Right ventricle myocardium superior (tissue), 1 donor: ENCODE measurements around the gene SFMBT1. TPM values are rescaled to one million over a fixed set of nuclear protein-coding genes. Genes with fewer than 3 reads are reported as not detected.

Experiments
- ATAC-seq: fragments of 200-7000 bp; cut with Tn5 transposase; one replicate; pipeline ENCODE4 v1.9.1; 2020; ENCODE audit warnings: mild to moderate bottlenecking; ENCODE audit not compliant: poor library complexity
- DNase-seq: peaks from one replicate; pipeline ENCODE4 v3.0.0-alpha.2; 2020
- intact Hi-C: fragments of 100-400 bp; cut with DNase I; formaldehyde crosslinking; loops from one replicate; pipeline ENCODE4 v1.11.2; 2022
- total RNA-seq: library from RNA; stranded (reverse); fragmentation: NEBNext Ultra II Directional; extraction: Animal tissue kit (Norgen Biotek cat#: 25700); gene quantifications from one replicate; pipeline ENCODE4 v1.2.1, GENCODE V29; 2021
- donor health status: DM: no; HTN: yes; CAD: no; lungs with severe emphysema.

The SFMBT1 gene
- total RNA-seq, 1 donor from 2014 or later = 15.7 TPM

DNA sequence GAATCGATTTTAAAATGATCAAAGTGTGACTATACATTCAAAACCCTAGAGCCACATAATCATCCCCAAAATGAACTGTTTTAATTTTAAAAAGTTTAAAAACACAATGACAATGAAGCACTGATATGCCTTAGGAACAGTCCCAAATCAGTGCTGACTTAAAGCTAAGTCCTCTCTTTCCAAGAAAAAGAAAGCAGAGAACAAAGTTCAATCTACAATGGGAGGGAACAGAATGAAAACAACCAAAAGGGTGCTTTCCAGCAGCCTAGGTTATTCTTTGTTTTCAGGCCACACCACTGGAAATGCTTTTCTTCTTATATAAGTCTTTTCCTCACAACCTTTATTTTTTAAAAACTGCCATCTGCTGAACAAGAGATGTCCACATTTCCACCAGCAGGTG is 141.3 kb downstream of the SFMBT1 start:
- intact Hi-C loops = no loop called here
- ATAC-seq = no peak
- no peak for DNase-seq

DNA sequence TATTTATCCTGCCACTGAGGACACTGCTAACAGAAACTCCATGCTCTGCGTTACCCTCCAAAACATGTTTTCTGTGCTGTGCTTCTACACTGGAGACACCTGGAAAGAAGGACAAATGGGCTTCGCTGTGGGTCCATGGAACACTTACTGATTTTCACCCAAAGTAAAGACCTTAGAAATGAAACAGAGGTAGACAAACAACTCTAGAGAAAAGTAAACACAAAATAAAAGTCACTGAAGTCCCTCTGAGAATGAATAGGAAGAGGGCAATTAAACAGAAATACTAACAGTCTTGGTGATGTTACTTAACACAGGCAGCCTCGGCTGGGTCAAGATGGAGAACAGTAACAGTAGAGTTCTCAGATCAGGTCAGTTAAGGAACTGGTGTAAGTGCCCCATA is 141.9 kb downstream of the SFMBT1 start:
- ATAC-seq (no peak), DNase-seq (no peak)
- intact Hi-C loops = no loop called here

DNA sequence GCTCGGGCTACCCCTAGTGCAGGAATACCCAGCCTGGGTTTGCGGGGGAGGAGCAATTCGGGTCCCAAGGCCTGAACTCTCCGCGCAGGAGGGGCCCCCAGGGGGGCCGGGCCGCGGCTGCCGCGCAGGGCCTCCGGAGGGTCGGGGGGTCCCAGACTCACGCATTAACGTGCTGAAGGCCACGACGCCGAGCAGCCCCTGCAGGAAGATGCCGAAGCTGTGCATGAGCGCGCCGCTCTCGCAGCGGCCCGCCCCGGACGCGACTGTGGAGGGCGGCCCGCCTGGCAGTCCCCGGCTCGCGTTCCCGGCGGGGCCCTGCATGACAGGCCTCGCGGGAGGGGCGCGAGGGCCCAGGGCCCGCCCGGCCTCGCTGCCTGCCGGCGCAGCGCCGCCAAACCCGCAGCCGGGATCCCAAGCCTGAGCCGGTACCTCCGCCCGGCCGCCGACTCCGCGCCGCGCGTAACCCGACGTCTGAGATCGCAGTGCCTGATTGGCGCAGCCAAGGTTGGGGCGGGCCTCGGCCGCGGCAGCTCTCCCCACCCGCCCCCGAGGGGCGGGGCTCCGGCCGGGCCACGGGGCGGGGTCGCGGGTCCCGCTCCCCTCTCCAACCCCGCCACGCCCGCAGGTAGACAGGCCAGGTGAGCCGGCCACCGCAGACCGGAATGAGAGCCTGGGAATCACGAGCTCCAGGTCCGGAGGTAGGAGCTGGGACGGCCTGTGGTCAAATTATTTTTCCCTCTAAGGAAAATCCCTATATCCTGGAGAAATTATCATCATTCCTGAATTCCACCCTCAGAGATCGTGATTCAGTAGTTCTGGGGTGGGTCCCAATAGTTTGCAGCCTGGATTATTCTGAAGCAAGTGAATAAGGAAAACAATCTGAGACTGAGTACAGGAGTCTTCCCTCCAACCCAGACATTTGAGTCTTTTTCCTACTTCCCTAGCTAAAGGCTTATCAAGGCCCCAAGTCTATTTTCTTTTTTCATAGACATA is 148.4 kb downstream of the SFMBT1 start, which contains the start of gene STIMATE:
Gene STIMATE, minus strand, starts transcription at position 419 of the 993 bp plus-strand sequence. Its CDS starts 98 bp downstream, at position 321.
- peak; percentile 99 for ATAC-seq
- peak; percentile 94 for DNase-seq
- intact Hi-C loops = loop anchor here (5.0 kb wide), 1 partner anchor 125 kb away; the partner anchor contains the start of gene NEK4

DNA sequence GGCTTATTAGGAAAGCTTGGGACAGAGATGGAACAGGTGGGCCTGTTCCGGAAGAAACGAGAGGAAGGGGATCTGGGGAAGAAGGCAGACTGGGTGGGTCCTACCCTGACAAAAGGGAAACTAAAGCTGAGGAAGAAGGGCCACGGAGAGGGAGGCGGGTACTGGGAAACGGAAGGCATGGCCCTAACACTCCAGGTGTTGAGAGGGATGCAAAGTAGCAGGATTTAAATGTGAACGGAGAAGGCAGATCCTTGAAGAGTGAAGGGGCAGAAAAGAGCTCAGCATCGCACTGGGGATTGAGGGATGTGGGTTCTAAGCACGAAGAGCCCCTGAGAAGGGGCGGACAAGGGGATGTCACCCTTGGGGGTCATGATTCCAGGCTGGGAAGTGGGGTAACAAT is 149.3 kb downstream of the SFMBT1 start:
- DNase-seq = no peak
- no peak for ATAC-seq
- intact Hi-C loops = loop anchor here (5.0 kb wide), 1 partner anchor 124 kb away; the partner anchor contains the start of gene NEK4

DNA sequence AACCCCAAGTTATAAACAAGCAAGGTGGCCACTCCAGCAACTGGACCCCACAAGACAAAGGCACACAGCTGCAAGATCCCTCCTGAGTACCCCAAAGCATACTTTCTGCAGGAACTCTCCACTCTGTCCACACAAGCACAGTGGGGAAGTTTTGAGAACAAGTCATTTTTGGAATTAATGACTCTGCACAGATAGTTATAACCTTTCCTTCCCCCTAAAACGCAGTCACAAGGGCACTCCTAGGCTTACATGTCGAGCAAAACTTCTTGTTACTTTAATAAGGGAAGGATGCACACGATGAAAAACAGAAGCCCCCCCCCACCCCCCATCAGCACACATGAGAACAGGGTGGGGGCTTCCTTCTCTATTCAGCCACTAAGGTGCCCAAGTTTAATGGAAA is 149.7 kb downstream of the SFMBT1 start:
- no peak for ATAC-seq
- intact Hi-C loops = loop anchor here (5.0 kb wide), 1 partner anchor 124 kb away; the partner anchor contains the start of gene NEK4

DNA sequence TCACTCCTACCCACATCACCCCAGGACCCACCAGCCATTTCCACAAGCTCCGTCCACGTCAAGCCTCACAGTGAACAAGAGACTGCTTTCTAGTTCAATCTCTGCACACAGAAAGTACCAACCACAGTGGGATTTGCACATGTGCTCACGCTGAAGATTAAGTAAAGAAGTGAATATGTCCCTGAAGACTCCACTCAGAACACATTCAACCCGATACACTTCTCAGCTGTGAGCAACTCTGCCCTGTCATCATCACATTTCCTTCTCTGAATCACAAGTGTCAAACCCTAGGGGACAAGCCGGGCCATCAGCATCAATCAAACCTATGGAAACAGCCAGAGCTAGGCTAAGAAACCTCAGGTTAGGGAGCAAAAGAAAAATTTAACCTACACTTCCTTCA is 150.5 kb downstream of the SFMBT1 start:
- intact Hi-C loops = loop anchor here (5.0 kb wide), 1 partner anchor 123 kb away; the partner anchor contains the start of gene NEK4
- DNase-seq (no peak), ATAC-seq (no peak)

More for the DNA sequence above, 149.7 kb downstream of the SFMBT1 start:
- no peak for DNase-seq

DNA sequence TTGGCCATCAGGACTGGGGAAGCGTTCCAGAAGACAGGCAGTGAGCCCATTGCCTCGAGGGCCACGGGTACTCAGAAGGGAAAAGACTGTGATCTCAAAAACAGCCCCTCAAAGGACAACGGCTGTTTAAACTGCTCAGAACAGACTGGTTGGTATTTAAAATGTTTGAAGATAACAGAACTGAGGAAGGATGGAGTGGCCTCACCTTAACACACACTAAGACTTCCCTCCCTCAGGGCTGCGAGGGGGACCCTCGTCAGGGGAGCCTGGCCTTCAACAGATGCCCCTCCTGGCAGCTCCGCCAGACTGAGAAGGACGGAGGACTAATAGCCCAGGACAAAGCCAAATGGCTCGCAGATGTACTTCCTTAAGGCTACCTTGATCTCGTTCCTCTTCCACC is 151.1 kb downstream of the SFMBT1 start:
- no peak for ATAC-seq
- intact Hi-C loops = loop anchor here (5.0 kb wide), 1 partner anchor 122 kb away; the partner anchor contains the start of gene NEK4

DNA sequence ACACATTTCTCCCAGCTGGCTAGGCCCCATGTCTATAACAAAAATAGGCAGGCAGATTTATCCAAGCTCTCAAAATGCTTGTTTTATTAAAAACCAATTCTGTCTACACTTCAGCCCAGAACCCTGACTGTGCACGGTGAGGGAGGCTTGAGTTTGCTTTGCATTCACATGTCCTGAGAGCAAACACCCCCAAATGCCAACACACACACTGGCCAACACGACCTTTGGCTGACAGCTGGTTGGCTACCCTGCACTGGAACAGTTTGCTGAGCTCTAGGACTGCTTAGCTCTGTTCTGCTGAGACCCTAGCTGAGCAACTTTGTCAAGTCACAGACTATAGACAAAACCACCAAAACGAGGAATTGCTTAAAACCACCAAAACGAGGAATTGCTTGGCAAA is 152.2 kb downstream of the SFMBT1 start:
- intact Hi-C loops = no loop called here
- no peak for DNase-seq
- ATAC-seq = peak; percentile 51

More for the DNA sequence above, 151.1 kb downstream of the SFMBT1 start:
- no peak for DNase-seq

DNA sequence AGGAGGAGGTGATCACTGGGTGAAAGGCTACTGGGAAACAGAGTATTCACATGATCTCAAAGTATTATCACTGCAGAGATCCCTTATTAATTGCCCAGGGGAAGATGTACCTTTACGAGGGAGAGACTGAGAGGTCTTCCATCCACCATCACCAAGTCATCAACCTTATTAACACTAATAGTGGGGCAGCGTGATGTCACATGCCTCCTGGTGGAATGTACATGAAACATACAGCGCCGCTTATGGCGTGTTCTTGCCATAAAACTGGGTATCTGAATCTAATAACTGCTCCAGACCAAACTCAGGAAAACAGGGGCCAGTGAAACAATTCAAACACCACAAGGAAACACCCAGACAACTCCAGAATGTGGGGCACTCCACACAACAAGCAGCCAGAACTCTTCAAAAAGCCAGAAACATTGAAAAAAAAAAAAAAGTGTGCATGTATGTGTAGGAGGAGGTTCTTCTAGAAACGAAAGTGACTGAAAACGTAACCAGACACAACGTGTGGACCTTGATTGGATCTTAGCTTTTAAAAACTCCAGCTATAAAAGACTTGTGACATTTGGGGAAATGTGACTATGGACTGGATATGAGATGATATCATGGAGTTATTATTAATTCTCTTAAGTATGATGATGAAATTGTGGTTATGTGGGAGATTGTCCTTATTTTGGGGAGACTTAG is 153.1 kb downstream of the SFMBT1 start:
- intact Hi-C loops = no loop called here
- DNase-seq (no peak), ATAC-seq (no peak)

DNA sequence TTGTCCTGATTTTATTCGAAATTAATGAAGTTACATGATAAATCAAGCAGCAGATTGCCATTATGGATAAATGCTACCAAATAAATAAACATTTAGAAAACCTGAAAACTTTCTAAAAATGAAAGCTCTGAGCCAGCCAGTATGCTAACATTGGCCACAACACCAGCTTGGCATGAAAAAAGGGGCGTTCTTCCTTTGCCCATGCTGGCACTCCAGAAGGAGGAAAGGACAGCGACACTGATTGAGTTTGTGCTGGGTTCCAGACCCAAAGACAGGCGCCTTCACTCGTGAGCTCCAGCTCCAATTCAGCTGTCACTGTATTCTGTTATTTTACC is 153.6 kb downstream of the SFMBT1 start:
- no peak for ATAC-seq
- DNase-seq = no peak
- intact Hi-C loops = no loop called here

DNA sequence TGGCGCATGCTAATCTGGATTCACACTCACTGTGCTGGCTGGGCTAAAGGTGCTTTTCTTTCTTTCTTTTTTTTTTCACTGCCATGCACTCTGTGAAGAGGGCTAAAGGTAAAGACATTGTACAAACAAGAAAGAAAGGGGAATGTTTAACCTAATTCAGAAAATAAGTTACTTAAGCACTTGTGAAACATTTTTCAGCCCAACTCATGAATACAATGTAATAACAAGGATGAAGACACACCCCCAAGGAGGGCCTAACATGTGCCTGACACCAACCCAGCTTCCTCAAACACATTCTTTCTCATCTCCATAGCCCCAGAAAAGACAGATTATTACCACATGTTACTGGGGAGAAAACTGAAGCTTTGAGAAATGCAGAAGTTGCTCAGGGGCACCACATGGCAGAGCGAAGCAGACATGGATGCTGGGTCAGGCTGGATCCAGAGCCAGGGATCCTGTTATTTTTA is 154.2 kb downstream of the SFMBT1 start:
- ATAC-seq (peak; percentile 35), DNase-seq (no peak)
- intact Hi-C loops = no loop called here

DNA sequence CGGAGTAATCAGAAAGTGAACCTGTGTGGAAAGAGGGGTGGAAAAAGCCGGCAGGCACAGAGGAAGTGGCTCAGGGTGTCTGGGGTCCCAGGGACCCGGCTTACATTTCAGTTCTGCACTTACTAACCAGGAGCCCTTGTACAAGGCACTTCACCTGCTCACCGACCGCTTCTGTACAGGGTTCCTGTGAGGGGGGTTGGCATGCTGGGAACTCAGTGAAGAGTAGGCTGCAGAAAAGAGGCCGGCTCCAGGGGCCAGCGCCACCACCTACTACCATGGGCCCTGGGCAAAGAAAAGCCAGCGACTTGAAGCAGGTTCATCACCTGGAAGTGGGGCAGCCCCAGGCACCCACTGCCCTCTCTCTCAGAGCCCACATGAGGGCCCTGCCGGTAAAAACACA is 154.7 kb downstream of the SFMBT1 start:
- no peak for ATAC-seq
- intact Hi-C loops = no loop called here
- DNase-seq = no peak

DNA sequence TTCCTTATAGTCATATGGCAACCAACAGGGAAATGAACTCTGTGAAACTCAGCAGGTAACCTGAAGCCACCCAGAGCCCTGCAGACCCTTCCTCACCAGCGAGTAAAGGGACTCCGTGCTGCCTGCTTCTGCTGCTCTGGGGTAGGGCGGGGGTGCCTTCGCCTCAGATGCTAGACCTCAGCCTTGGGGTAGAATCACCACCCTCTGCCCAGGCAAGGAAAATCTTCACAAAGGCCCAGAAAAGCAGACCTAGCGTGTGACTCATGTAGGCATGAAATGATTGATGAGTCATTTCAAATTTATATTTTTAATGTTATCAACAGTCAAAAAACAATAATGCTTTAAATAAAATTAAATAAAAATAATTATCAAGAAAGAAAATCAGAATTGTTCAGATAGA is 155.1 kb downstream of the SFMBT1 start:
- intact Hi-C loops = no loop called here
- DNase-seq (no peak), ATAC-seq (no peak)

DNA sequence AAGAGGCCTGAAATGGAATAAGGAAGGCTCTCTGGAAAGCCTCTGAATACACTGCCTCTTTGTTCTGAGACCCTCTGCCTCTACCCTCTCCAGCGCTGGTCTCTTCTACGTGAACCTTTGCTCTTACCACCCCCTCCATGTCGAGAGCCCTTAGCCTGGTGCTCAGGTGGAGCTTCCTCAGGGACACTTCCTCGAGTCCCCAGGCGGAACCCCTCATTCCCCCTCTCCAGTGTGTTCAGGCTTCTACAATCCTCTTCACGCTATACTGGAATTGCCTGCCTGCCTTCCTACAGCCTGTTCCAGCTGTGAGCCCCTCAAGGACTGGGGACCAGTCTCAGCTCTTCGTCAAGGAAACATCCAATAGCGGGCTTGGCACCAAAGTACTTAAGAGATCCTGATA is 156.0 kb downstream of the SFMBT1 start:
- DNase-seq (no peak), ATAC-seq (no peak)
- intact Hi-C loops = no loop called here

DNA sequence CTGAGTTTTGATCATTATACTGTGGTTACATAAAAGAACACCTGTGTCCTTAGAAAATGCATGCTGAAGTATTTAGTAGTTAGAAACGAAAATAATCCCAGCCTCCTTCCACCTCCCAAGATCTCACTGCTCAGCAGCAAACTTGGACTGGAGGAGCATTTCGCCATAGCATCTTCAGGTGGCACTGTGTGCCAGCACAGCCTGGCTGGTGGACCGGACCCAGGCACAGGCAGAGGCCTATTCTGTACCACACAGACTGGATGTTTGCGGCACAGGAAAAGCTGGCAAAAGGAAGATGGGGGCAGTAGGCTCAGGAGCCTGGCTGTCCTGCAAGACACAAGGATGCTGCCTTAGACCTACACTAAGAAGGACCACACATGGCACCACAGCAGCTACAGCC is 158.7 kb downstream of the SFMBT1 start:
- DNase-seq = no peak
- intact Hi-C loops = no loop called here
- ATAC-seq = no peak

DNA sequence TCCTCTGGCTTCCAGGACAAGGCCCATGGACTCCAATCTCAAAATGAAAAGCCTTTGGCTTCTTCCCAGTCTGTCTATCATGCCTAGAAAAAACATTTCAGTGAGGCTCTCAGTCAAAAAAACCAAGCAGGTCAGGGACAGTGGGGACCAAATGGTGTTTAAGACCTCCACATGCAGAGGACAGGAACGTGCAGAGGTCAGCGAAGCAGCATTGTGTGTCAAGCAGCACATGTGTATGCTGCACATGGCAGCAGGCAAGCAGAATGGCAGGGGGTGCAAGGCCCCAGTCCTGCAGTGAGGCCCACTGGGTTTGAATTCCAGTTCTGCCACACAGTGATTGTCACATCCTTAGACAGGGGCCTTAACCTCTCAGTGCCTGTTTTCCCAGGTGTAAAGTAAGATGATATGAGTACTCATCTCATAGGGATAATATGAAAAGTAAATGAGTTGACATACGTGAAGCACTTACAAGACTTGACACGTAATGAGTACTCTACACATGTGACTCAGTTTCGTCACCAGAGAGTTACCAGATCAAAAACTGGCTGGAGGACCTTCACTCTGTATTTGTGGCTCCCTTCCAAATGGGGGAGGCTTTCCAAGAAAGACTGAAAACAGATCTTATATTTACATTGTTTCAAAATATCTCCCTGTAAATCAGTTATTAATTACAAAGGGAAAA is 159.7 kb downstream of the SFMBT1 start:
- intact Hi-C loops = no loop called here
- ATAC-seq = peak; percentile 22
- no peak for DNase-seq

DNA sequence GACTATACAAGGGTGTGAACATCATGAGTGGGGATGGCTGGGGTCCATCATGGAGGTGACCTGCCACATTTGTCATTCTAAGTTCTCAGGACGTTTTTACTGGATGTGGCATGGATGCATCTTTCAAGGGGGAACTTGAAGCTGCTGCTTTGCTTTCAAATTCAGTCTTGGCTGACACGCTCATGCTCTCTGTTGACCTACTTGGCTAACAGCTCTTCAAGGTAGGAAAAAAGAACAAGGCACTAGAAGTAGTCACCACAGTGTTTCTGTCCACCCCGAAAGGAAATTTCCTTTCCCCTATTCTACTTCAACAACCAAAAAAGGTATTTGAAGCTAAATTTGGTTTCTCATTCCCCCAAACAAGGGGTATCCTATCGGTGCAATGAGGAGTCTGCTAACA is 163.5 kb downstream of the SFMBT1 start:
- ATAC-seq = no peak
- DNase-seq = no peak
- intact Hi-C loops = no loop called here

DNA sequence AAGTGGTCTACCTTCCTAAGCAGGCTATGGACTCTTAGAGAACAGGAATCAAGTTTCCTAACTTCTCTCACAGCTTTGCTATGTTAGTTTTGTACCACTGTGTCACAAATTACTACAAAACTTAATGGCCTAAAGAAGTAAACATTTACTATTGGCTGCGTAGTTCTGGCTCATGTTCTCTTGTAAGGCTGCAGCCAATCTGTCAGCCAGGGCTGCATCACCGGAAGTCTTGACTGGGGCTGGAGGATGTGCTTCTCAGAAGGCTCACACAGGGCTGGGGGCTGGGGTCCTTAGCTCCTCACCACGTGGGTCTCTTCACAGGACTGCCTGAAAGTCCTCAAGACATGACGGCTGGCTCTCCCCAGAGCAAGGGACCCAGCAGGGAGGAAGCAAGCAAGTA is 164.0 kb downstream of the SFMBT1 start:
- no peak for DNase-seq
- ATAC-seq = no peak
- intact Hi-C loops = no loop called here

DNA sequence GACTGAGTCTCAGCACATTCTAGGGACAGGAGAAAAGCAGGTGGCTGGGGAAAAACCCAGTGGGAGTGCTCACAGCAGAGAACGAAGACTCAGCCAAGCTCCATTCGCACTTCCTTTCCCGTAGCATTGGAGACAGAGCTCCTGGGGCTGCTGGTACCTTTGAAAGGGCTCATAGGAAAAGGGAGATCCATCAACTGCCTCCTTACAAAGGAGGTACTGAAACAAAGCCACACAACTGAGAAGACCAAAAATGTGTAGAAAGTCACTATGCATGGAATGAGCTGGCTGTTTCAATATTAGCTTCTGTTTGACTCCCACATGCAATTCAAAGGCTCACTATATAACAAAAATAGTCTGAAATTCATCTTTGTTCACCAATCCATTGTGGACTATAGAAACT is 165.4 kb downstream of the SFMBT1 start:
- no peak for DNase-seq
- no peak for ATAC-seq
- intact Hi-C loops = no loop called here
